ENCODE results near the gene NEAT1.

NEAT1 gene

DNA sequence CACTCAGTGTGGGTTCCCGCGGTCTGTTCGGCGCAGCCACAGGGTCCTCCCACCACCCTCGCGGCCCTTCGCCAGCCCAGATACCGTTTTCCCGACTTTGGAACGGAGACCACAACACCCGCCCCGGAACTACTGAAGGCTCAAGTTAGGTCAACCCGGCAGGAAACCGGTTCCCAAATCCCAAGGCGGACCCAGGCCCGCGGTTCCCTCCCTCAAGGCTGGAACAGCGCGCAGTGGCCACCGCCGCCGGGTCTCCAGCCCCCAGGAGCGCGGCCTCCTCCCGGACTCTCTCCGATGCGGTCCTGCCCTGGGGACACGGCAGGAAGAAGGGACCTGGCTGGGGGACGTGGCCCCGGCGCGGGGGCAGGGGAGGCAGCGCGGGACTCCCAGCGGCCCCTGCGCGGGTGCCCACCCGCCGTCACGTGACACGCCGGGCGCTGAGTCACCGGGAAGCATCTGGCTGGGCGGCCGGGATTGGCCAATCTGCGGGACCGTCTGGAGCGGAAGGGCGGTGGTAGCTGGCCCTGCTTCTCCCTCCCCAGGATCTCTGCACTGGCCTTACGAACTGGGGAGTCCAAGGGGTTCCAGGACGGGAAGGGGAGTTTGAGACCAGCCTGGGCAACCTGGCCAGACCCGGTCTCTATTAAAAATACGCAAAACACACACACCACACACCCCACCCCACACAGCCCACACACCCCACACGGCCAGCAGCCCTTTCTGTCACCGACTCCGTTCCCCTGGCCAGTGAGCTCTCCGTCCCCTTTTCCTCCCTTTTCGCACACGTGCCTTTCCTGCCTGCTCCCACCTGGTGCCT, 54.8 kb downstream of the NEAT1 start:
- H3K27ac Mint-ChIP-seq, result peak overlapping the region; percentile 99
- peaks cover 15% of the 10 kb centered on the region for H3K4me1 Mint-ChIP-seq (ENCODE audit: low read depth)
- peak overlapping the region; percentile 99 for H3K4me3 Mint-ChIP-seq
- peaks cover 2% of the 10 kb centered on the region for H3K27me3 Mint-ChIP-seq (ENCODE audit: low read depth)
- H3K36me3 Mint-ChIP-seq (ENCODE audit: low read depth), result peaks cover 6% of the 10 kb centered on the region
- no peaks in the 10 kb centered on the region for H3K9me3 Mint-ChIP-seq

- H3K9me3 Mint-ChIP-seq, result no peaks in the 10 kb centered on the region
- no peak overlapping the region for H3K27ac Mint-ChIP-seq
Observed at GRCh38 chr11:65478388-65479183, 56.0 kb downstream of the NEAT1 start.

DNA sequence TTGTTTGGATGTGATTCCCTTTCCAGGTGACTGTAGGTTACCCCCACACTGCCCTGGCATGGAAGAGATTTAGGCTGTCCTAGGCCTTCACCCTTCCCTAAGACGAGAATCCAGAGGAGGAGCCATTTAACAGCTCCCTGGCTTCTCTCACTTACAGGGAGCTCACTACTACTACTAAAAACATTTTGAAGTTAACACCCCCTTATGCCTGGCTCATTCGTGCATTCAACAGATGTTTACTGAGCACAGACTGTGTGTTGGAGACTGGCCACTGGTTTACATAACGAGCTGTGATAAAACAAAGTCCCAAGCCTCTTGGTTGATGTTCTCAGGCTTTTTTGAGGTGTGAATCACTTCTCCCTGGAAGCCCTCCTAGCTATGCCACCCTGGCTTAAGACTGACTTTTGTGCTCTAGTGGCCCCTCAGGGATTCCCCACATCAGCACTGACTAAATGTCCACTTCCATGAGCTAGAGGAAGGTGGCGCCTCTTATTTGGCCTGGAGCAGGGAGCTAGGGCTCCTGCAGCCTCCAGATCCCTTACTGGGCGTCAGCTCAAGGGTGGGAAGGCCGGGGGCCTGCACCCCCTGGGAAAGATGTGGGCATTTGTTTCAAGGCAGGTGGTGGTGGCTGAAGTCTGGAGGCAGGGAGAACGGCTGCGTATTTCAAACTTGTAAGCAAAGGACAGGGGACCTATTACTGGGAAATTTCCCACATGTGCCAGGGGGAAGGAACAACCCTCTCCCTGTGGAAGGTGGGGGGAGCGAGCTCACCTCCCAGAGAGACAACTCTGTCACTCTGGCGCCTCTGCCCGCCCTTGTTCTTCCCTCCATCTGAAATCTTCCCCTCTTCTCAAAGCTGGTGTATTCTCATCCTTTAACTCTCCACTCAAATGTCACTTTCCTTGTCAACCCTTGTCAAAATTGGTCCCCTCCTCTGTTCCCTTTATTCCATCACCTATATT, 56.9 kb downstream of the NEAT1 start:
- no peak overlapping the region for H3K4me3 Mint-ChIP-seq
- peaks cover 5% of the 10 kb centered on the region for H3K27me3 Mint-ChIP-seq (ENCODE audit: low read depth)
- no peak overlapping the region for H3K27ac Mint-ChIP-seq
- peaks cover 6% of the 10 kb centered on the region for H3K36me3 Mint-ChIP-seq (ENCODE audit: low read depth)
- peaks cover 15% of the 10 kb centered on the region for H3K4me1 Mint-ChIP-seq (ENCODE audit: low read depth)
- no peaks in the 10 kb centered on the region for H3K9me3 Mint-ChIP-seq

More at GRCh38 chr11:65478388-65479183, 56.0 kb downstream of the NEAT1 start:
- H3K4me1 Mint-ChIP-seq (ENCODE audit: low read depth), result peaks cover 15% of the 10 kb centered on the region
- H3K36me3 Mint-ChIP-seq (ENCODE audit: low read depth), result peaks cover 6% of the 10 kb centered on the region
- H3K27me3 Mint-ChIP-seq (ENCODE audit: low read depth), result peaks cover 5% of the 10 kb centered on the region
- peak overlapping the region; percentile 44 for H3K4me3 Mint-ChIP-seq

DNA sequence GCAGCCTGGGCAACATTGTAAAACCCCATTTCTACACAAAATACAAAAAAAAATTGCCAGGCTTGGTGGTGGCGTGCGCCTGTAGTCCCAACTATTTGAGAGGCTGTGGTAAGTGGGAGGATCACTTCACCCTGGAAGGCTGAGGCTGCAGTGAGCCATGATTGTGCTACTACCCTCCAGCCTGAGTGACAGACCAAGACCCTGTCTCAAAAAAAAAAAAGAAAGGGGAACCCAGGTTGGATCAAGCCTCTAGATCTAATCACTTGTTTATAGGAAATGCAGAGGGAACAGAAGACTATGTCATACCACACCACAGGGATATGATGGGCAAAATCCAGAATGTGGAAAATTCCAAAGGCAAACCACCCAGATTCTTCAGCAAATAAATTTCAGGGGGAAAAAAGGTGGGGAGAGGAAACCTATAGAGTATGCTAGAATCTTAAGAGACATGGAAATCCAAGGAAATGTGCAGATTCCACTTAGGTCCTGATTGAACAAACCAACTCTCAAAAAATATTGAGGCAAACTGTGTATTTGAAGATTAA, 59.8 kb downstream of the NEAT1 start:
- Mint-ChIP-seq H3K4me1 (ENCODE audit: low read depth) (peaks cover 10% of the 10 kb centered on the region), H3K36me3 (ENCODE audit: low read depth) (no peaks in the 10 kb centered on the region), H3K27ac (no peak overlapping the region), H3K27me3 (ENCODE audit: low read depth) (peaks cover 5% of the 10 kb centered on the region), H3K9me3 (no peaks in the 10 kb centered on the region), H3K4me3 (no peak overlapping the region)

DNA sequence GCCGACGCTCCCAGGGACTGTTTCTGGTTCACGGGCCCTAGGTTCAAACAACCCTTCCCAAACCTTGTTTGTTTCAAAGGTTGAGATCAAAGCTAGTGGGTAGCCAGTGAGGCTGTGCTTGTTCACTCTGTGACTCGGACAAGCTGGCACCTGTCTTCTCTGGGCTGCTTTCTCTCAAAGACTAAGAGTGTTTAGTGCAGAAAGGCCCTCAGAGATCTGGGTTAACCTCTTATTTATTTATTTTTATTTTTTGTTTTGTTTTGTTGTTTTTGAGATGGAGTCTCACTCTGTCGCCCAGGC, 63.3 kb downstream of the NEAT1 start:
- Mint-ChIP-seq H3K27me3 (ENCODE audit: low read depth) (peaks cover 5% of the 10 kb centered on the region), H3K36me3 (ENCODE audit: low read depth) (no peaks in the 10 kb centered on the region), H3K27ac (no peak overlapping the region)

GRCh38 chr11:65486570-65487466, 64.2 kb downstream of the NEAT1 start:
- H3K27ac Mint-ChIP-seq, result no peak overlapping the region
- no peaks in the 10 kb centered on the region for H3K9me3 Mint-ChIP-seq
- peaks cover 22% of the 10 kb centered on the region for H3K4me1 Mint-ChIP-seq (ENCODE audit: low read depth)

More for the DNA sequence above, 63.3 kb downstream of the NEAT1 start:
- H3K9me3 Mint-ChIP-seq, result no peaks in the 10 kb centered on the region
- H3K4me3 Mint-ChIP-seq, result no peak overlapping the region
- H3K4me1 Mint-ChIP-seq (ENCODE audit: low read depth), result peaks cover 22% of the 10 kb centered on the region

GRCh38 chr11:65487467-65488272, 65.1 kb downstream of the NEAT1 start:
- no peaks in the 10 kb centered on the region for H3K9me3 Mint-ChIP-seq
- H3K36me3 Mint-ChIP-seq (ENCODE audit: low read depth), result no peaks in the 10 kb centered on the region
- peaks cover 28% of the 10 kb centered on the region for H3K4me1 Mint-ChIP-seq (ENCODE audit: low read depth)
- no peaks in the 10 kb centered on the region for H3K27me3 Mint-ChIP-seq (ENCODE audit: low read depth)
- peak overlapping the region; percentile 76 for H3K27ac Mint-ChIP-seq
- no peak overlapping the region for H3K4me3 Mint-ChIP-seq

More at GRCh38 chr11:65486570-65487466, 64.2 kb downstream of the NEAT1 start:
- Mint-ChIP-seq H3K4me3 (no peak overlapping the region), H3K36me3 (ENCODE audit: low read depth) (no peaks in the 10 kb centered on the region), H3K27me3 (ENCODE audit: low read depth) (peaks cover 5% of the 10 kb centered on the region)

DNA sequence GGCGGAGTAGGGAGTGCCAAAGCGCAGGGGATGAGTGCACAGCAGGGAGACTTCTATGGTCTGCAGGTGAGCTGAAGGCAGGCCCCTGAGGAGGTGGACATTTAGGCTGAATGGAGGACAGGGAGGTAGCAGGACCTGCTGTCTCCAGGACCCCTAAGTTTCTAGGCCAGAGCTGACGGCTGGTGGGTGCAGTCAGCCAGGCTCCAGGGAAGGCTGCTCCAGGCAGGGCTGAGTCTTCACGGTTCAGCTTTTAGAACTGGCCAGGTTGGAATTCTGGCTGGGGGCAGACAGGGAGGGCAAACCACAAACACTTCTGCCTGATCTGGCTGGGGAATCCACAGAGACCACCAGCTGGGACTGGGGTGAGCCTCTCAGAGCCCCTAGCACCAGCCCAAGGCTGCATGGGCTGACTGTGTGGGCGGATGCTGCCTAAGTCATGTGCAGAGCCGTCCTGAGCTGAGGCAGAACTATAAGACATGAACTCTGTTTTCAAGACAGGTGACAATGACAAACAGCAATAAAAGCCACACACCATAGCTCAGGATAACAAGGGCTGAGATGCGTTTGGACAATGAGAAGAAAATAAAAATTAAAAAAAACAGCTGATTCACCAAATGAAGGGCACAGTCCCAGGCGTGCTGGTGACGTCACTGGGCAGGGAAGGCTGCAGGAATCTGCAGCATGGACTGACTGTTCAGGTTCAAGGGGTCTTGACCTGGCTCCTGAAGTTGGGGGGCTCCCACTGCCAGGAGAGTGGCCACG, 65.9 kb downstream of the NEAT1 start:
- H3K36me3 Mint-ChIP-seq (ENCODE audit: low read depth), result no peaks in the 10 kb centered on the region
- H3K9me3 Mint-ChIP-seq, result no peaks in the 10 kb centered on the region
- H3K27me3 Mint-ChIP-seq (ENCODE audit: low read depth), result no peaks in the 10 kb centered on the region
- peak overlapping the region; percentile 49 for H3K27ac Mint-ChIP-seq
- peaks cover 35% of the 10 kb centered on the region for H3K4me1 Mint-ChIP-seq (ENCODE audit: low read depth)
- H3K4me3 Mint-ChIP-seq, result no peak overlapping the region

GRCh38 chr11:65489035-65489705, 66.6 kb downstream of the NEAT1 start:
- H3K4me3 Mint-ChIP-seq, result no peak overlapping the region
- H3K27me3 Mint-ChIP-seq (ENCODE audit: low read depth), result no peaks in the 10 kb centered on the region
- H3K36me3 Mint-ChIP-seq (ENCODE audit: low read depth), result no peaks in the 10 kb centered on the region
- no peak overlapping the region for H3K27ac Mint-ChIP-seq
- H3K4me1 Mint-ChIP-seq (ENCODE audit: low read depth), result peaks cover 41% of the 10 kb centered on the region
- no peaks in the 10 kb centered on the region for H3K9me3 Mint-ChIP-seq

DNA sequence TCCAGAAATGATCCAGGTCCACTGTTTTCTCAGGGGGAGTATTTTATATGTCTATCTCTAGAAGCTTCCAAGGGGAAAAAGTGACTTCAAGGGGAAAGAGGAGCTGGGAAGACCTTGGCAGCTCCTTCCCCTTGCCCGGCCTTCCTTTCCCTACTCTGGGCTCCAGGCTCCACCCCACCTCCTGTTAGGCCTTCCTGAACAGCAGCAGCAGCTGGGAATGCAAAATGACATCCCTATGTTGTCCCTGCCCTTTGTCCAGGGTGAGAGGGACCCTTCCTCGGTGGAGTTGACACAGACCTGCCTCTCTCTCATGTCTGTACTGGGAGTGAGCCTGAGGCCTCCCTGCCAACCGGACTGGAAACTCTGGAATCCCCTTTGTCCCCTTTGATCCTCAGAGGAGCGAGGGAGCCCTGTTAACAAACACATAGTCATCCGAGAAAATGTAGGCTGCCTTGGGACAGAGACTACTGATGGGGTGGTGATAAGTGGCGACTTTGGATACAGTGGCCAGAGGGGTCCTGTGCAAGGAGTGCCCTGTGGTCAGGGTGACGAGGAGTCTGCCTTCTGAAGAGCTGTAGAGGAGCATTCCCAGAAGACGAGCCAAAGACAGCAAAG, 67.2 kb downstream of the NEAT1 start:
- no peak overlapping the region for H3K4me3 Mint-ChIP-seq
- no peaks in the 10 kb centered on the region for H3K27me3 Mint-ChIP-seq (ENCODE audit: low read depth)
- no peaks in the 10 kb centered on the region for H3K36me3 Mint-ChIP-seq (ENCODE audit: low read depth)
- no peak overlapping the region for H3K27ac Mint-ChIP-seq
- H3K9me3 Mint-ChIP-seq, result no peaks in the 10 kb centered on the region
- H3K4me1 Mint-ChIP-seq (ENCODE audit: low read depth), result peaks cover 46% of the 10 kb centered on the region

DNA sequence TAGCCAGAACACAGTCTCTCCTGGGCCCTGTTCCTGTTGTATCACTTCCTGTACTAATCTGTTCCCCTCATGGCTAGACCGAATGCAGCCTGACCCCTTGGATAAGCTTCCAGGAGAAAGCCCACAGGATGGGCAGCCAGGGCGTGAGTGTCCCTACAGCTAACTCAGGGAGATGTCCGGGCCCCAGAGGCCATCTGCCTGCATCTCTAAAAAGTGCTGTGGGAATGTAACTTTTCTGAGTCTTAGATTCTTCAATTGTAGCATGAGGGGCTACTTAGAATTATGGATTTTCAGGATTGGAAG, 68.5 kb downstream of the NEAT1 start:
- Mint-ChIP-seq H3K9me3 (no peaks in the 10 kb centered on the region), H3K4me1 (ENCODE audit: low read depth) (peaks cover 46% of the 10 kb centered on the region), H3K27ac (no peak overlapping the region), H3K27me3 (ENCODE audit: low read depth) (no peaks in the 10 kb centered on the region), H3K4me3 (no peak overlapping the region), H3K36me3 (ENCODE audit: low read depth) (no peaks in the 10 kb centered on the region)
